HG03045 (cell line): ENCODE data around the gene PLPP7.
"Not testable (repeated sequence)": the region's sequence is repeated elsewhere in the genome, so short reads cannot be mapped to it uniquely, and the experiment has no call there.

Experiments used
- ATAC-seq: cut with Tn5 transposase; IDR thresholded peaks from one replicate; pipeline ENCODE4 v1.9.1; 2021; ENCODE audit warnings: mild to moderate bottlenecking, moderate library complexity; ENCODE audit not compliant: unreplicated experiment

PLPP7 gene

DNA sequence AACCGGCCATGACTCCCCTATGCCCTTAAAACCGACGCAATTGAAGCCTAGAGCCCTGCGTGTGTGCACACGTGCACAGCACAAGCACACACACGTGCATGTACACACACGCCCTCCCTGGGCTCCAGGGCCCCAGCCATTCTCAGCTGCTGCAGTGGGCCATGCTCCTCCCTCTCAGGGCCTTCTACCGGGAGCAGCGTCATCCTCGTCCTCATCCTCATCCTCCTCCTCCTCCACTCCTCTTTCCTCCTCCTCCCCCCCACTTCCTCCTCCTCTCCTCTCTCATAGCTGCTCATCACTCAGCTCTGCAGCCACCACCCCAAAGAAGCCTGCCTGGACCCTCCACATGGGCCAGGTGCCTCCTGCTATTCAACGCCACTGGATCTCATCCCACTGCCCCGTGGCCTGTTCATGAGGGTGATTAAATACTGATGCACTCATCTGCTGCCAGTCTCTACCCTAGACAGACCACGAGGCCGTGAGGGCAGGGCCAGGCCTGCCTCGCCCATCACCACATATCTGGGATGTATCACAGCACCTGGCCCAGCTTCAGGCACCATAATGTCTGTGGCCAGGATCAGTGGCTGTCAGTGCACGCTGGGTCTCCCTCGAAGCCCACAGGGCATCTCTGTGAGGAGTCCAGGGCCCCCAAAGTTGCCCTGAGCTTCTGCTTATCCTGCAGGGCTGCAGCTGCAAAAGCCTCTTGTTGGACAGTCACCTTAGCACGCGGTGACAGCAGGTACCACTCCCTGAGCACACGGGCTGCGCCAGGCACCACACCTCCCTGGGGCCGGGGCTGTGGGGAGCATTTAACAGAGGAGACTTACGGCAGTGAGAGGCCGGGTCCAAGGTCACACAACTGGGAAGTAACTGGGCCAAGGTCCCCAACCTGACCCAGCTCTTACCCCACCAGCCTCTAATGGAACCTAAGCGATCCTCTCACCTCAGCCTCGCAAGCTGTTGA, 23.0 kb upstream of the PLPP7 start:
- no peak for ATAC-seq

DNA sequence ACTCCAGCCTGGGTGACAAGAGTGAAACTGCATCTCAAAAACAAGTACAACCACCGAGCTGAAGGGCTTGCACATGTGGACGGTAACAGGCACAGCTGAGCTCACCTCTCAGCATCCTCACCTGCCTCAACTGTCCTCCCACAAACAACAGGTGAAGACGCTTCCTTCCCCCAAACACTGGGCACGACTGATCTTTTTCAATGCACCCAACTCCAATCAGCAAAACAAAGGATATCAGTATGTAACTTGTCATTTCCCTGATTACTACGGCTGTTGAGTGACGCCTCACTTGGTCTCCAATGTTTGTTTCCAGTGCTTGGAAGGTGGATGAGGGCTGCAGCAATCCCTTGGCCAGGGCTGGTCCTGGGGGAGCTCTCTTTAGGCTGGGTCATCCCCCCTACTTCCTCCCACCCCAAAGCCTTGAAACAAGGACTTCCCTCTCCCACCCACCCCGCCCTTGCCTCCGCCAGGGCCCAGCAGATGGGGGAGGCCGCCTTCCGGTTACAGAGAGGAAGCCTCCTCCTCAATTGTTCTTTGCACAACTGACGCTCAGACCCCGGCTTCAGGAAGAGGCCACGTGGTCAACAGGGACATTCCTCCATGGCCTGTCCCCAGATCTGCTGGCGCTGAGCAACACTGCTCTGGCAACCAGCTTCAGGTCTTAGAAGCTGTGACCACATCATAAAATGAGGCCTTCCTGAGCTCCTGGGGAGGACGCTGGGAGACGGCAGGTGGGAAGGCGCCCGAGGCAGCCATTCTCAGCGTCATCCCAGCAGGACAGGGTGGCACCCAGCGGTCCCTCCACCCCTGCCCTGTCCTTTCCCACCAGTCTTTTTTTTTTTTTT, 19.1 kb upstream of the PLPP7 start:
- ATAC-seq, result no peak

DNA sequence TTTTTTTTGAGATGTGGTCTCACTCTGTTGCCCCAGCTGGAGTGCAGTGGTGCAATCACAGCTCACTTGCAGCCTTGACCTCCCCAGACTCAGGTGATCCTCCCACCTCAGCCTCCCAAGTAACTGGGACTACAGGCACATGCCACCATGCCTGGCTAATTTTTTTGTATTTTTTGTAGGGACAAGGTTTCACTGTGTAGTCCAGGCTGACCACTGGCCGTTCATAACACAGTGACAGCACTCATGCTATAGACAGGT, 18.6 kb upstream of the PLPP7 start:
- not testable (repeated sequence) for ATAC-seq

DNA sequence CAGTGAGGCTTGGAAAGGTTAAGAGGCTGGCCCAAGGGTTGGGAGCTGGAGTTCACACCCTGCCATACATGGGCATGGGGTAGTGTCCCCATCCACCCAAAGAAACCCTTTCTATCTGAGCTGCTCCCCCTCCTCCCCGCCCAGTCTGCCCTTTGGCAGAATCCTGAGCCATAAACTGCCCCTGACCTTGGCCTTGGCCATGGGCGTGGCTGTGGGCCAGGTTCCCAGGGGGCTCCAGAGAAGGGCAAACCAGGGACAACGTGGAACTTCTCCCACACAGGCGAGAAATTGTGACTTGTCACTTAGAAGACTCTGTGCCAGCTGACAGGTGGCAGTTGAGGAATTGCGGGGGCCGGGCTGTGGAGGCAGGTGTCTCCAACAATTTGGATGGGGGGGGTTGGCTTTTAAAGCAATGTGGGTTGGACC, 18.0 kb upstream of the PLPP7 start:
- no peak for ATAC-seq

DNA sequence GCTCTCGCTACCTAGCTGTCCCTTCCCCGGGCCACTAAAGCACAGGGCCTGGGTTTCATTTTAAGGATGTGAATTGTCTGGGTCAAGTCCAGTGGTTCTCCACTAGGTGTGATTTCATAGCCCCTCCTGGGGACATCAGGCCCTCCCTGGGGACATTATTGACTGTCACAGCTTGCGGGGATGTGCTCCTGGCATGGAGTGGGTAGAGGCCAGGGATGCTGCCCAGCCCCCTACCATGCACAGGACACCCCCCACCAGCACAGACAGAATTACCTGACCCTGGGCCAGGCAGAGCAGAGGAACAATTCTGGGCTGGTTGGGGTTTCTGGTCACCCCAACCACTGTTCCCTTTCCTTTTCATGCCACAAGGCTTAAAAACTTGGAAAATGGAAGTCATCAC, 17.3 kb upstream of the PLPP7 start:
- ATAC-seq, result no peak

DNA sequence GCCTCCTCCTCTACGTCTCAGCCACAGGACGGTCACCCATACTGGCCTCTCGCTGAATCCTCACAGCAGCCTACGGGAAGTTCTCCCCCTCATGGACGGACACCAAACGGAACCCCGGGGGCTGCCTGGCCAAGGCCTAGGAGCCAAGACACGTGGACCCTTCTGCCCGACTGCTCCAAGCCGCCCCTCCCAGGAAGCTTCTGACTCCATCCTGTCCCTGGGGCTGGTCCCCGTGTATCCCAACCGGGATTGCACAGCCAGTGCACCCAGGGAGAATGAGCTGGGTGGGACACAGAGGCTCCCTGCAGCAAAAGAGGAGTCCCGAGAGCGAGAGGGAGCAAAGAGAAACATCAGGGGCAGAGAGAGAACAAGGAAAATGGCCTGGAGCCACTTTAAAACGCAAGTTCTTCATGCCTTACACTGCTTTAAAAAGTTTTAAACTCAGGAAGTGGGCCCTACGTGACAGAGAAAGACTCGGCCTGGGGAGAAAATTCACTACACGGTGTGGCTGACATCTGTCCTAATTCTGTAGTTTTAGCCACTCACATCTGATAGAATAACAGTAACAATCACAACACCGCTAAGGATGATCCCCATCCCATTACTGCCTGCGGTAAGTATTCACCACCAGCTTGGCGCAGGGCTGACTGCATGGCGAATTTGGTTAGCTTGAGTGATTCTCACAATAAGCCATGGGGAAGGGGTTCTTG, 16.2 kb upstream of the PLPP7 start:
- ATAC-seq, result no peak

DNA sequence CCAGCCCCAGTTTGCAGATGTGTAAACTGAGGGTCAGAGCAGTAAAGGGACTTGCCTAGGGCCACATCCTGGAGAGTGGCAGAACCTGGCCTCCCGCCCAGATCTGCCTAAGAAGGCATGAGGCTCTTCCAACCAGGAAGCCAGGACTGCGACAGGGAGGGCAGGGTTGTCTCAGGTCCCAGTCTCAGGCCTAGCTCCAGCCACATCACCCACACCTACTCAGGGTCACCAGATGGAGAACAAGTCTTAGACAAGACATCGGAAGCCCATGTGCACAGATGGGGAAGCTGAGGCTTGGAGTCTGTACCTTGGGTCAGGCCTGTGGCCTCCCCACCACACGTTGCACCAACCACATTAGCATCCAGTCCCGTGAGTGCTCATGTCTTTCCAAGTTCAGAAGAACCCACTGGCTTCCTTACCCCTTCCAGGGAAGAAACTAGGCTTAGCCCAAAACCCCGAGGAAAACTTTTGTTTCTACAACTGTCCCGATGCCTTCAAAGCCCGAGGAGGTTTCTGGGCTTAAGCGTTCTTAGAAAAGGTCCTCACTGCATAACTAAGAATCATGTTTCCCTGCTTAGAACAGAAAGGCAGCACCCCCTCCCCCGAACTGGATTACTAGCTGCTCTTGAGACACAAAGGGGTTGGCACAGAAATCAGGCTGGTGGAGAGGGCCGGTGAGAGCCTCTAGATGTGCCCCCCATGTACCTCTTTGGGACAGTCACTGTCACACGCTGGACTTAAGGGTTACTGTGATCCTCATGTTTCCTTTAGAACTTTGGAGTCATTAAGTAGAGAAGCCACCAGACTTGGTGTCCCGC, 15.5 kb upstream of the PLPP7 start:
- ATAC-seq, result no peak

DNA sequence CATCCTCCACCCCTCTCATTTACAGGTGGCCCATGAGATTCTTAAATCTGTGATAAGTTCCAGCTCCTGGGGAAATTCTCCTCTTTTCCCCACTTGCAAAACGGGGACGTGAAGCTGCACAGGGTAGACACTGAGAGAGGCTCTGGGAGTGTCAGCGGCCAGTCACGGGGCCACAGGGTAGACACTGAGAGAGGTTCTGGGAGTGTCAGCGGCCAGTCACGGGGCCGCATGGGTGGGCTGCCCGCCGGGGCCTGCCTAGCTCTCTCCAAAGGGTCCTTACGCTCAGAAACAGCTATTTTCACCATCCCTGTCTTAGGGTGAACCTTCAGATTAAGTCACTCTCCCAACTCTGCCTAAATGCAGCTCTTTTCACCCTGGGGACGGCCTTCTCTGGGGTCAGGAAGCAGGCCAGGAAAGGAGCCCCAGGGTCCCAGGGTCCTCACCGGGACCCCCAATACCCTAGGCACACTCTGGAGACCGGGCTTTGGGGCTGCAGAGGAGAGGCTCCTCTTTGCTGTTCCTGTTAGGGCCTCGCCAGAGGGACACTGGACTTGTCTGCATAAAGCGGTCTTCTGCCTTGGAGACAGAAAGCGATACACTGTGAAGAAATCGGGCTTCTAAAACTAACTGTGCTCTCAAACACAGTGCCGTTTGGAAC, 14.7 kb upstream of the PLPP7 start:
- no peak for ATAC-seq

DNA sequence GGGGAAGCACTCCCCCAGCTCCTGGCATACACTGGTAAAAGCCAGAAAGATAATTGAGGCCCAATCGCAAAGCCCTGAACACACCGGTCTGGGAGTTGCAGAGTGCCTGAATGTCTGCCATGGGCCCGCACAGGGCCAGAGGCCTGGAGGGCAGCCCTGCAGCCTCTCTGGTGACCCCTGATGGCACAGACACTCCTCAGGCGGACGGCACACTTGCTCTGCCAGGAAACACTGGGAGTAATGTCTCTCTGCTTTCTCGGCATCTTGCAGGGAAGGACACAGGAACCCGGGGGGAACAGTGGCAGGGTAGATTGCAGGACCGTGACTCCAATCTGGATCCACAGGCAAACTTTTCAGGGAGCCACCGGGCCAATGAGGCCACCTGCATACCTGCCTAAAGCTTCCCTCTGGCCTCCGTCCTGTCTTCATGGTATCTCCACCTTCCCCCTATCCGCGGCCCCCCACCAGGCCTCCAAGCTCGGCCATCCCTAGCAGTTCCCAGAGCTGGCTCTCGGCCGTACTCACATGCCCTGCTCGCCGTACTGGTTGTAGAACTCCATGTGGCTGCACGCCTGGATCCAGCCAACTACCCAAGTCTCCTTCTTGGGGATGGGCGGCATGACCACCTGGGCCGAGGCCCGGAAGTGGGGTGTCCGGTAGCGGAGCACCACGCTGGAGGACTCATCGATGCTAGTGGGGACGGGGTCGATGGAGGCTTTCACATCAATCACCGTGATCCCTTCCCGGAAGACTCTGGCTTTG, 14.0 kb upstream of the PLPP7 start:
- ATAC-seq, result no peak

DNA sequence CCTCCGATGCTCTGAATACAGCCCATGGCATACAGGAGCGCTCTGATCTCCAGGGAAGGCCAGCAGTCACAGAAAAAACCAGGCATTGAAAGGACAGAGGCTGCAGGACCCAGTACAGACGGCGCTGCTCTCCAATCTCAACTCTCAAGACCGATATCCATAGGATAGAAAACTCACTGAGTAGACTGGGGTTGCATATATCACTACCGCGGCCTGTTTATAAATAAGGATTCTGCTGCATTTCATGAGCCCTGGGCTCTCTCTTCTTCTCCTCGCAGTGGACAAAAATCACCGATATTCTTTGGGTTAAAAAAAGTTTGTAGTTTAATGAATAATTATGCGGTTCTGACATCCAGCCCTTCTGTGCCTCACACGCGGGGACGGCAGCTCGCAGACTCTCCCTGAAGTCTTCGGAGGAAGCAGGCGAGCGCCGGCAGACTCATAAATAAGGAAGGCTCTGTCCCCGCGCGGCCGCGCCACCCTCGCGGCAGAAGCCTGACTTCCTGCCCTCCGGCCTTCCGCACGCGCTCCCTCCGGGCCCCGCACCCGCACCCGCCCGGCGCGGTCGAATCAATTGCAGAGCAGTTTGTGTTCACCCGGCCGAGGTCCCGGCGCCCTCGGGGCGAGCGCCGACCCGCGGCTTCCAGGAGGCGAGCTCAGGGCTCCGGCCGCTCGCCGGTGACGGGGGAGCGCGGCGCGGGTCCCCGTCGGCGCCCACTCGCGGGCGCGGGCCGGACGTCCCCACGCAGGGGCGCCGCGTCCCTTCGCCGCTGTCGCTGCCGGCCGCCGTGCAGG, 13.2 kb upstream of the PLPP7 start, which contains the start of gene FAM78A:
FAM78A (minus strand) TSS at position 417 of the 795 bp plus-strand sequence; CDS start at position 86, 331 bp downstream.
- ATAC-seq, result no peak

DNA sequence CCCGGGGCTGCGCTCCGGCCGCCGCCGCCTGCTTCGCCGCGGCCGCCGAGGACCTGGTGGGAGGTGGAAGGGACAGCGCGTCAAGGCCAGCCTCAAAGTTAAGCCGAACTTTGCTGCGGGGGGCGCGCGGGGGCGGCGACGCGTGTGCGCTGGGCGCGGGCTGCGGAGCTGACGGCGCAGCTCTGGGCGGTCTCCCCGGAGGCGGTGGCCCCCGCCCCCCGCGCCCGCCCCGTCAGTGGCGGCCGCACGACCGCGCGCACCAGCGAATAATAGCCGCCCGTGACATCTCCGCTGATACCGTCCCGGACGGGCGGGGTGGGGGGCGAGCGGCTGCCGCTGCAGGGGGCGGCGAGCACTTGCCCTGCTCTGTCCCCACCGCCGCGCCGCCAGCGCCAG, 12.6 kb upstream of the PLPP7 start:
- ATAC-seq, result no peak

DNA sequence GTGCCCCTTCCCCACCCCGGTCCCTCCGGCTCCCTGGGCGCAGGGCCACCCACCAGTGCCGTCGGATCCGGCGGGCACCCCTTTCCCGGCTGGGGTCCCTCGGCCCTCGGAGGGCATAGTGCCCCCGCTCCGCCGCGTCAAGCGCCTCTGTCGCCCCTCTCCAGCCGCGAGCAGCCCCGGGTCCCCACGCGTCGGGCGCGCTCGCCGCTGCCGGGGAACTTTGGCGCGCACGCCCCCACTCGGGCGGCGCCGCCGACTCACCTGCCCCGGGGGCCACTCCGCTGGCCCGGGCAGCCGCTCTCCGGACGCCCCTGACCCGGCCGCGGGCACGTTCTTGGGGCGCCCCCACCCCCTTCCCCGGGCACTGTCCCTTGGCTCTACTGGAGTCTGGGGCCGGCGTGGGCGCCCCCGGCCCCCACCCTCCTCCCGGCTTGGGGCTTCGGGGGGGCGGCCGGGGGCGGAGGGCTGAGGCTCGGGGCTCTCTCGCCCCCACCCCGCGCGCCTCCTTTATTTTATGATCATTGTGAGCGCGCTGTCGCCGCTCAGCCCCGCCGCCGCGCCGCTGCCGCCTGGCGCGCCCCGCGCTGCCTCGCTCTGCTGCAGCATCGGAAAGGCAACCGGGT, 12.1 kb upstream of the PLPP7 start:
- no peak for ATAC-seq

DNA sequence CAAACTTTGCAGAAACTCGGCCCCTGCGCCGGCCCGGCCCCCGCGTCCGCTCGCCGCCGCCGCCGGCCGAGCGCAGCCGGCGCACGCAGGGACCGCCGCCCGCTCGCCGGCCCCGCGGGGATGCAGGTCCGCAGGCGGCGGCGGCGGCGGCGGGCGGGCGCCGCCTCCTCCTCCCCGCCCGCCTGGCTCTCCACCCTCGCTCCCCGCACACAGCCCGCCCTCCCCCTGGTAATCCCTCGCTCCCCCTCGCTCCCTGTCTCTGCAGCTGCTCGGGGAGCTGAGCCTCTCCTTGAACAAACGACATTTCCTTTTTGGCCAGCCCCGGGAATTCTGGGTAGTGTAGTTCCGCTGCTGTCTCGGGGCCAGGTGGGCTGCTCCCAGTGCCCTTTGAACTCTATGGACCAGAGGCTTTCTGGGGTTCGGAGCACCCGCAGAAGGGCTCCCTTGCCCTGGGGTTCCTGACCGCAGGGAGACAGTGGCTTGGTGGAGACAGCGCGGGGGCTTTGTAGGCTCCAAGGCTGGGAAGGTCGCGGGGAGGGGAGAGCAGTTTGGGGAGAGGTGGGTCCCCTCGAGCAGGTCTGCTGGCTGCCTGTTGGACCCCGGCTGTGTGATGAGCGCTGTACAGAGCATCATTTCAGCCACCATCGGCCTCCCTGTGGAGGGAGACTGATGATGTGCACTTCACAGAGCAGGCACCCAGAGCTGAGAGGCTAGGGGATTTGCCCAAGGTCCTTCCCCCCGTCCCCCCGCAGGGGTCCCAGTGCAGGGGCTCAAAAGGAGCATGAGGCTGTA, 11.4 kb upstream of the PLPP7 start:
- no peak for ATAC-seq

DNA sequence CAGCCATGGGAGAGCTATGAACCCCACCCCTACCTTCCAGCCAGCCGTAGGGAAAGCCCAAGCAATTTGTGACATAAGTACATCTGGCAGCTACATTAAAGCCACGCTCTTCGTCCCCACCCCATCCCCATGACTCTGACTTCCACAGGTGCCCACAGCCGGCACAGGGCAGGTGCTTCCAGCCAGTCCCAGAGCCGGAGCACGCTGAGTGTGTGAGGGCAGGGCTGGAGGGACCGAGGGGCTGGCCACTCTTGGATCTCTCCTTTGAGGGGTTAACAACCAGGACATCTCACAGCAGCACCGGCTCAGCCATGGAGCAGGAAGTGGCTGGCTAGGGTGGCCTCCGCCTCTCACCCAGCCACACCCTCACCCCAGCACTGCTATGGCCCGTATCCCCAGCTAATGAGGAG, 10.8 kb upstream of the PLPP7 start:
- no peak for ATAC-seq

DNA sequence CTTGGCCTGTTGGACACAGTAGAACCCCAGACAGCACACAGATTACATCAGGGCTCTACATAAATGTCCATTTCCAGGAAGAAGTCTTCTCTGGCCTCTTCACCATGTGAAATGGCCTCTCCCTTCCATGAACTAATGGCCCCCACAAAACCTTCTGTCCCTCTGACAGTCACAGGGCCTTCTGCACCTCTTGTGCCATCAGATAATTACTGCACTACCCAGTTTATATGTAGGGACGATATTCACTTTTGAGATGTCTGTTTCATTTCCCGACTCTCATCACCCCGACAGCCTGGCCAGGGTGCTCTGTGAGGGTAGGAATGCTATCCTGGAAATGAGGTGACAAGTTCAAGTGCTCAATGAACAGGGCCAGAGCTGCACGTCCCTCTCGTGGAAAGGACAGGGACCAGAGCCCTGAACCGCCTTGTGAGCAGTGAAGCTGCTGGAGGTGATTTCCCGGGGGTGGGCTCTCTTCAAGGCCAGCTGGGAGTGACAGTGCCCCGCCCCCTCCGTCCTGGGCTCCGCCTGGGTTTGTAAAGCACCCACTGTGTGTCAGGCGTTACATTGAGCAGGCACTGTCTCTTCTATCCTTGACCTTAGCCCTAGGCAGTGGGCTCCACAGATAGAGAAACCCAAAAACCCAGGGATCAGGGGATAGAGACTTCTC, 10.2 kb upstream of the PLPP7 start:
- no peak for ATAC-seq

DNA sequence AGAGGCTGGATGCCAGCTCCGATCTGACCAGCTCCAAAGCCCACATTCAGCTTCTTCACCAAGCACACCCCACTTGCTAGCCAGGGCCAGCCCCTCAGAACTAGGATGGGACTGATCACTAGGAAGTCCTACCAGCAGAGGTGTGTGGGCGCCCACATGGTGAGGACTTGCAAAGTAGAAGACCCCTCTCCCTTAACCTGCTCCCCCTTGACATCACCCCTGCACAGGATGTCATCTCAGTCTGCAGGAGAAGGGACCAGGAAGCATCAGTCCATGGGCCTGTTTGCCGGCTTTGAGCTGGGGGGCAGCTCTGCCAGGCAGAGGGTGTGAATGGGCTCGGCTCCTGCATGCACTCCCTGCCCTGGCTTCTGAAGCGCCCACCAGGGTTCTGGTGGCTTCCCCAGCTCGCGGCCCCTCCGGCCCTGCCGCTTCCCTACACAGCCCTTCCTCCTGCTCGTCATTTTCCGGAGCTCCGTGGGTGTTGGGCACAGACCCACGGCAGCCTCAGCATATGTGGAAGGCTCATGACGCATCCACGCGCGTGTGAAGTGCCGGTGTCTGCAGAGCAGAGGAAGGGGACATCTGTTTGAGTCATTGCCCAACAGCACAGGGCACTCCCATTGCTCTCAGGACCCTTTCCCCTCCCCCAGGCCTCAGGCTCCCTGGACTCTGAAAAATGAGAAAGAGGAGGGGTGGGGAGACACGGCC, 9.5 kb upstream of the PLPP7 start:
- ATAC-seq, result no peak
